HG03159 (cell line): ENCODE results near the gene RAB28.

Experiments
- ATAC-seq: cut with Tn5 transposase; IDR thresholded peaks from one replicate; pipeline ENCODE4 v1.9.1; 2021; ENCODE audit warnings: mild to moderate bottlenecking, moderate library complexity; ENCODE audit not compliant: unreplicated experiment

Gene RAB28

GRCh38 chr4:13384055-13384454 lies 100.1 kb downstream of the RAB28 start:
- ATAC-seq: no peak

GRCh38 chr4:13378973-13379759 lies 105.0 kb downstream of the RAB28 start:
- ATAC-seq: peak; percentile 97

GRCh38 chr4:13371048-13371447 lies 113.1 kb downstream of the RAB28 start:
- no peak for ATAC-seq

GRCh38 chr4:13368217-13368616 lies 115.9 kb downstream of the RAB28 start:
- ATAC-seq: no peak

GRCh38 chr4:13367691-13368090 lies 116.4 kb downstream of the RAB28 start:
- no peak for ATAC-seq

GRCh38 chr4:13367244-13367643 lies 116.9 kb downstream of the RAB28 start:
- ATAC-seq: no peak

GRCh38 chr4:13365195-13365594 lies 118.9 kb downstream of the RAB28 start:
- no peak for ATAC-seq

- no peak for ATAC-seq
Measured at GRCh38 chr4:13364653-13365052, 119.5 kb downstream of the RAB28 start.

GRCh38 chr4:13364172-13364571 lies 120.0 kb downstream of the RAB28 start:
- ATAC-seq: no peak

- ATAC-seq: no peak
Measured at GRCh38 chr4:13359809-13360208, 124.3 kb downstream of the RAB28 start.

GRCh38 chr4:13355111-13355880 lies 128.8 kb downstream of the RAB28 start:
- ATAC-seq: no peak

GRCh38 chr4:13349096-13349495 lies 135.0 kb downstream of the RAB28 start:
- ATAC-seq: no peak

GRCh38 chr4:13348216-13348615 lies 135.9 kb downstream of the RAB28 start:
- ATAC-seq: no peak

- ATAC-seq: no peak
Measured at GRCh38 chr4:13347517-13348125, 136.5 kb downstream of the RAB28 start.

- no peak for ATAC-seq
Measured at GRCh38 chr4:13344216-13344615, 139.9 kb downstream of the RAB28 start.

GRCh38 chr4:13340672-13341071 lies 143.5 kb downstream of the RAB28 start:
- no peak for ATAC-seq

- ATAC-seq: no peak
Measured at GRCh38 chr4:13331827-13332226, 152.3 kb downstream of the RAB28 start.

GRCh38 chr4:13329963-13330362 lies 154.2 kb downstream of the RAB28 start:
- ATAC-seq: no peak

GRCh38 chr4:13329340-13329850 lies 154.7 kb downstream of the RAB28 start:
- no peak for ATAC-seq

- ATAC-seq: no peak
Measured at GRCh38 chr4:13328591-13328990, 155.5 kb downstream of the RAB28 start.

- ATAC-seq: no peak
Measured at GRCh38 chr4:13327991-13328390, 156.1 kb downstream of the RAB28 start.

GRCh38 chr4:13325744-13326143 lies 158.4 kb downstream of the RAB28 start:
- ATAC-seq: no peak
